Kidney (tissue), 11 donors: ENCODE data around the gene TLK2. TPM values are rescaled to one million over a fixed set of nuclear protein-coding genes. Genes with fewer than 3 reads are reported as not detected.
"Not testable (repeated sequence)": the region's sequence is repeated elsewhere in the genome, so short reads cannot be mapped to it uniquely, and the experiment has no call there.

Experiments used
- DNase-seq, 5 donors: peaks; one replicate each; pipeline ENCODE4 v3.0.0-alpha.2; 2013 to 2020
- FAIRE-seq: peaks from 2 replicates; lab custom pipeline; 2012; peaks lifted over from hg19 to GRCh38; lab: Jason Lieb, UNC
- H3K27ac ChIP-seq, 2 donors: one replicate each; pipeline ENCODE4 v1.7.0; 2013; ENCODE audit warnings: low read depth in 2 of 2, low read length in 2 of 2, inconsistent platforms in 1 of 2
- H3K27me3 ChIP-seq: one replicate; pipeline ENCODE4 v1.7.1; 2013; ENCODE audit warnings: low read length, inconsistent platforms; ENCODE audit not compliant: control insufficient read depth, insufficient read depth
- H3K36me3 ChIP-seq, 3 donors: one replicate each; pipeline versions ENCODE4 v1.7.0 to v1.7.1; 2013; ENCODE audit warnings: low read length in 3 of 3, control low read depth in 1 of 3, inconsistent platforms in 1 of 3; ENCODE audit not compliant: insufficient read depth in 3 of 3, control insufficient read depth in 2 of 3
- H3K4me1 ChIP-seq, 3 donors: one replicate each; pipeline versions ENCODE4 v1.7.0 to v1.7.1; 2013; ENCODE audit warnings: low read length in 3 of 3, inconsistent platforms in 1 of 3, low read depth in 1 of 3; ENCODE audit not compliant: control insufficient read depth in 2 of 3, insufficient read depth in 2 of 3
- H3K4me3 ChIP-seq, 3 donors: one replicate each; pipeline versions ENCODE4 v1.7.0 to v1.8.1; 2013; ENCODE audit warnings: low read length in 3 of 3, control low read depth in 1 of 3, inconsistent platforms in 1 of 3
- H3K9ac ChIP-seq, 3 donors: one replicate each; pipeline versions ENCODE4 v1.7.0 to v1.7.1; 2013; ENCODE audit warnings: low read length in 3 of 3, control low read depth in 1 of 3, inconsistent platforms in 1 of 3
- H3K9me3 ChIP-seq, 3 donors: one replicate each; pipeline versions ENCODE4 v1.7.0 to v1.7.1; 2013; ENCODE audit warnings: low read length in 3 of 3, control low read depth in 1 of 3, inconsistent platforms in 1 of 3; ENCODE audit not compliant: control insufficient read depth in 2 of 3, insufficient read depth in 1 of 3
- intact Hi-C: fragments of 100-400 bp; cut with DNase I; formaldehyde crosslinking; loops from one replicate; pipeline ENCODE4 v1.11.1; 2022
- polyA plus RNA-seq: library from polyadenylated mRNA; stranded (reverse); fragments of 350-450 nt; fragmentation: Illumina TruSeq; extraction: RNeasy Lipid Tissue Mini Kit (QIAGEN cat#74804); gene quantifications from one replicate; pipeline ENCODE4 v1.2.3, GENCODE V29; 2014; ENCODE audit warnings: low read depth, low replicate concordance; ENCODE audit not compliant: insufficient read depth
- total RNA-seq: library from RNA; stranded (reverse); fragmentation: NEBNext Ultra II Directional; extraction: Animal tissue kit (Norgen Biotek cat#: 25700); gene quantifications from one replicate; pipeline ENCODE4 v1.2.1, GENCODE V29; 2021
- donor health status: control.
- donor health status: control.
- donor health status: DM: yes; HTN: yes; CAD: no.
- donor health status: Normal renal cell carcinoma (clear cell type).

The TLK2 gene
- total and polyA plus RNA-seq, 2 donors from 2014 or later: 15.6 to 43.0 TPM

DNA sequence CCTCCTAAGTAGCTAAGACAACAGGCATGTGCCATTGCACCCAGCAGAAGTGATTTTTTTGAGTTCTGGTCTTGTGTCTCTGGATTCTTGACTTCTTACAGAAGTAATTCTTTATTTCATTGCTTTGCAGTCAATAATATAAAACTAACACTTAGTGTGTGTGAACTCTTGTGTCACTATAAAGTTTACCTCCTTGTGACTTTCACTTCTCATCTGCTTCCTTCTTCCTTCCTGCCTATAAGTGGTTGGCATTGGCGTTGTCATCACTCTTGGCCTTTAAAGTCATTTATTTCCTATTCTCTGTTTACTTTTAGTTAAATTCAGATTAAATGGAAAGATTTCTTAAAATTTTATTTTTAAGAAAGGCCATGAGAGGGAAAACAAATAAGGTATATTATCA lies 12.4 kb downstream of the TLK2 start:
- H3K27ac ChIP-seq, H3K4me3 ChIP-seq, DNase-seq, intact Hi-C loops, H3K9me3 ChIP-seq, H3K36me3 ChIP-seq, H3K9ac ChIP-seq, FAIRE-seq, H3K27me3 ChIP-seq, H3K4me1 ChIP-seq: not testable (repeated sequence)

DNA sequence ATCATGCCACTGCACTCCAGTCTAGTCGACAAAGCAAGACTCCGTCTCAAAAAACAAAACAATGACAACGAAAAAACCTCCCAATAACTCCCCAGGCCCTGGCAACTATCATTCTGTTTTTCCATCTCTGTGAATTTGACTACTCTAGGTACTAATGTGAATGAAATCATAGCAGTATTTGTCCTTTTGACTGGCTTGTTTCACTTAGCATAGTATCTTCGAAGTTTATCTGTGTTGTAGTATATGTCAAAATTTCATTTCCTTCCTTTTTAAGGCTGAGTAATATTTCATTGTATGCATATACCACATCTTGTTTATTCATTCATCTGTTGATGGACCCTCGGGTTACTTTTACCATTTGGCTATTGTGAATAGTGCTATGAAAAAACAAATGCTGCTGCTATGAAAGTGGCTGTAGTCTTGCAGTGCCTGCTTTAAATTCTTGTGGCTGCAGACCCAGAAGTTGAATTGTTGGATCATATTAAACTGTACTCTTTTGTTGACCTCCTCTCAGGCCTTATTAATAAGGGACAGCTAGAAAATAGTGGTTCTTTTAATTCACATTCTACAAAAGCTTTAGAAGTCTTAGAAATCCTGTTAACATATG lies 14.5 kb downstream of the TLK2 start:
- H3K9ac ChIP-seq, H3K27me3 ChIP-seq, H3K4me3 ChIP-seq, H3K27ac ChIP-seq, H3K36me3 ChIP-seq, DNase-seq, FAIRE-seq, intact Hi-C loops, H3K4me1 ChIP-seq, H3K9me3 ChIP-seq: not testable (repeated sequence)

DNA sequence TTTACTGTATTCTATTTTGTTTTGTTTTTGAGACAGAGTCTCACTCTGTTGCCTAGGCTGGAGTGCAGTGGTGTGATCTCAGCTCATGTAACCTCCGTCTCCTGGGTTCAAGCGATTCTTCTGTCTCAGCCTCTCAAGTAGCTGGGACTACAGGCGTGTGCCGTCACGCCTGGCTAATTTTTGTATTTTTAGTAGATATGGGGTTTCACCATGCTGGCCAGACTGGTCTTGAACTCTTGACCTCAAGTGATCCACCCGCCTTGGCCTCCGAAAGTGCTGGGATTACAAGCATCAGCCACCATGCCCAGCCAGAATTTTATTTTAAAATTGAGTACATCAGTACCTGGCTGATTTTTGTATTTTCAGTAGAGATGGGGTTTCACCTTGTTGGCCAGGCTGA lies 15.4 kb downstream of the TLK2 start:
- H3K9ac ChIP-seq, FAIRE-seq, H3K4me3 ChIP-seq, H3K4me1 ChIP-seq, H3K9me3 ChIP-seq, H3K27ac ChIP-seq, H3K36me3 ChIP-seq, DNase-seq, H3K27me3 ChIP-seq, intact Hi-C loops: not testable (repeated sequence)

DNA sequence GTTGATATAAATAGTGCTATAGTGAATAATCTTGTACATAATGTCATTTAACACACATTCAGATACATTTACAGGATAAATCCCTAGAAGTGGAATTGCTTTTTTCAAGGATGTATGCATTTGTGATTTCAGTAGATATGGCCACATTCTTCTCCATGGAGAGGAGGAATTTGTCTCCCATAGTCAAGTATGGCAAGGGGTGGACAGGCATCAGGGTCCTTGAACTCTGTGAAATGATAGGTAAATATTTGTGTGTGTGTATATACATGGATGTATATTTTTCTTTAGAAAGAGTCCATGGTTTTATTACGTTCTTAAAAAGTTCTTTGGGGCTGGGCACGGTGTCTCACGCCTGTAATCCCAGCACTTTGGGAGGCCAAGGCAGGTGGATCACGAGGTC lies 17.7 kb downstream of the TLK2 start:
- H3K9ac ChIP-seq, H3K9me3 ChIP-seq, H3K27ac ChIP-seq, DNase-seq, H3K4me3 ChIP-seq, H3K4me1 ChIP-seq, H3K36me3 ChIP-seq, intact Hi-C loops, FAIRE-seq, H3K27me3 ChIP-seq: not testable (repeated sequence)

DNA sequence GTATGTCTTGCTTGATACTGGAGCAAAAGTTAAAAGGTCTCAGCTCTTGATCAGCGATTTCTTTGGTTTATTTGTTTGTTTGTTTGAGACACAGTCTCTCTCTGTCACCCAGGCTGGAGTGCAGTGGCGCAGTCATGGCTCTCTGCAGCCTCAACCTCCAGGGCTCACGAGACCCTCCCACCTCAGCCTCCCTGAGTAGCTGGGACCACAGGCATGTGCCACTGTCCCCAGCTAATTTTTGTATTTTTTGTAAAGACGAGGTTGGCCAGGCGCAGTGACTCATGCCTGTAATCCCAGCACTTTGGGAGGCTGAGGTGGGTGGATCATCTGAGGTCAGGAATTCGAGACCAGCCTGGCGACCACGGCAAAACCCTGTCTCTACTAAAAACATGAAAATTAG lies 20.2 kb downstream of the TLK2 start:
- H3K9ac ChIP-seq, intact Hi-C loops, H3K4me3 ChIP-seq, H3K27ac ChIP-seq, DNase-seq, FAIRE-seq, H3K4me1 ChIP-seq, H3K36me3 ChIP-seq, H3K27me3 ChIP-seq, H3K9me3 ChIP-seq: not testable (repeated sequence)

DNA sequence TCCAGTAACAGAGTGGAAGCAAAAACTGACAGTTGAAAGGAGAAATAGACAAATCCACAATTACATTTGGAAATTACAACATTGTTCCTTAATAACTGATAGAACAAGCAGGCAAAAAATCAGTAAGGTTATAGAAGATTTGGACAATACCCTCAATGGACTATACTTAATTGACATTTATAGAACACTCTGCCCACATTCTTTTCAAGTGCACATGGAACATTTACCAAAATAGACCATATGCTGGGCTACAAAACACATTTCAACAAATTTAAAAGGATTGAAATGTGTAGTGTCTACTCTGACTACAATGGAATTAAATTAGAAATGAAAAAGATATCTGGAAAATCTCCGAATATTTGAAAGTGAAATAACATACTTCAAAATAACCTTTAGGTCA lies 21.8 kb downstream of the TLK2 start:
- H3K27me3 ChIP-seq, DNase-seq, H3K9me3 ChIP-seq, H3K4me3 ChIP-seq, intact Hi-C loops, H3K27ac ChIP-seq, H3K4me1 ChIP-seq, H3K9ac ChIP-seq, H3K36me3 ChIP-seq, FAIRE-seq: not testable (repeated sequence)

DNA sequence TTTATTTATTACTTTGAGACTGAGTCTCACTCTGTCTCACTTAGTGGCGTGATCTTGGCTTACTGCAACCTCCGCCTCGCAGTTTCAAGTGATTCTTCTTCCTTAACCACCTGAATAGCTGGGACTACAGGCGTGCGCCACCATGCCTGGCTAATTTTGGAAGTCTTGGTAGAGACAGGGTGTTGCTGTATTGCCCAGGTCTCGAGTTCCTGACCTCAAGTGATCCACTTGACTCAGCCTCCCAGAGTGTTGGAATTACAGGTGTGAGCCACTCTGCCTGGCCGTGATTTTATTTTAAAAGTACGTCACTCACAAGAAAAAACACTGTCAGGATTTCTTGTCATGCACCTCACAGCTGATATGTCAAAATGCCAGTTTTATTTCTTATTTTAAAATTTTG lies 26.2 kb downstream of the TLK2 start:
- H3K27ac ChIP-seq, H3K4me3 ChIP-seq, H3K9me3 ChIP-seq, H3K9ac ChIP-seq, H3K36me3 ChIP-seq, H3K4me1 ChIP-seq, H3K27me3 ChIP-seq, FAIRE-seq, DNase-seq, intact Hi-C loops: not testable (repeated sequence)

DNA sequence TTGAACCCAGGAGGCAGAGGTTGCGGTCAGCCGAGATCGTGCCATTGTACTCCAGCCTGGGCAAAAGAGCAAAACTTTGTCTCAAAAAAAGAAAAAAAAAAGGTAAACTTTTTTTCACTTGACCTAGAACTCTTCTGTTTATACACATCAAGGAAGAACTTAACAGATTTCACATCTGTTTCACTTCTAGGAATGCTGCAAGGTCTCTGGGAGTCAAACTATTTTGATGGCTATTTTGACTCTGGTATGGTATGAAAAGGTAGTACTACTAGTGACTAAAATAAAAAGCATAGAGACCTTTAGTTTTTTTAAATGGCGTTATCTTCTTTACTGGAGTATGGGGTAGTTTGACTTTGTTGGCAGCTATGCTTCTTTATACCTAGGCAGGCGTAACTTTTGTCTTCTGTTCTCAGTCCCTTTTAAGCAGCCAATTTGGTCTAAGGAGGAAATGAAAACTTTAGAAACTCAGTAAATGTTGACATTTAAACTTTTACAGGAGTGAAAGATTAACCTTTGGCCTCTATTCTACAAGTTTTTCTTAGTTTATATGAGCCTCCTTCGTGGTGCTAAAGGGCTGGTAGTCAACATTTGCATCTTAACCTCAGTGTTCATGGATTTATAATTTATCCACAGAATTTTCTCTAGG lies 28.7 kb downstream of the TLK2 start:
- FAIRE-seq, H3K27ac ChIP-seq, H3K9me3 ChIP-seq, H3K27me3 ChIP-seq, intact Hi-C loops, H3K4me1 ChIP-seq, H3K36me3 ChIP-seq, DNase-seq, H3K9ac ChIP-seq: not testable (repeated sequence)
- peak overlapping the region in 1 of 3 donors; percentile 24 for H3K4me3 ChIP-seq
